ENCODE measurements around the gene NLRP9. TPM values are rescaled to one million over a fixed set of nuclear protein-coding genes. Genes with fewer than 3 reads are reported as not detected.

The NLRP9 gene
- total RNA-seq, 1 donor from 2014 or later = not detected

- DNase-seq (ENCODE audit: low spot score in 2 of 2) (no peak), FAIRE-seq (no peak)
Observed at GRCh38 chr19:55704494-55705245, 33.5 kb downstream of the NLRP9 start.

GRCh38 chr19:55703790-55704215 lies 34.4 kb downstream of the NLRP9 start:
- FAIRE-seq (no peak), DNase-seq (ENCODE audit: low spot score in 2 of 2) (peak in 1 of 2 donors; percentile 72)

DNA sequence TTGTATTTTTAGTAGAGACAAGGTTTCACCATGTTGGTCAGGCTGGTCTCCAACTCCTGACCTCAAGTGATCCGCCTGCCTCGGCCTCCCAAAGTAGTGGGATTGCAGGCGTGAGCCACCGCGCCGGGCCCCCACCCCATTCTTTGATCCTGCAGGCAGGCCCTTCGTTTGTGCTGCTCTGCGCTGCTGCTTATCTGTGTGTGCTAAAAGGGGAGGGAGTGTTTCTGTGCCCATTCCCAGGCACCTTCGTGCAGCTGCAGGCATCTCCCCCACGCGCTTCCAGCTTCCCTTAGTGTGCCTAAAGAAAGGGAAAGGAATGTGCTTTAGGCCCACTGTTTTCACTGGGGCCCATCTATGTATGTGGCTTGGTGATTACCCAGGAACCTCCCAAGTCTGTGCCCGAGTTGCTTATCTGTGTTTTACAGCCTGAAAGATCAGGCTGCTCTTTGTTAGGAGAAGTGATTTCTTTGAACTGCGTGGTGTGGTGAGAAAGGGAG lies 36.0 kb downstream of the NLRP9 start:
- no peak for FAIRE-seq
- DNase-seq (ENCODE audit: low spot score in 2 of 2) = no peak

- no peak for FAIRE-seq
Observed at GRCh38 chr19:55700813-55701212, 37.4 kb downstream of the NLRP9 start.

DNA sequence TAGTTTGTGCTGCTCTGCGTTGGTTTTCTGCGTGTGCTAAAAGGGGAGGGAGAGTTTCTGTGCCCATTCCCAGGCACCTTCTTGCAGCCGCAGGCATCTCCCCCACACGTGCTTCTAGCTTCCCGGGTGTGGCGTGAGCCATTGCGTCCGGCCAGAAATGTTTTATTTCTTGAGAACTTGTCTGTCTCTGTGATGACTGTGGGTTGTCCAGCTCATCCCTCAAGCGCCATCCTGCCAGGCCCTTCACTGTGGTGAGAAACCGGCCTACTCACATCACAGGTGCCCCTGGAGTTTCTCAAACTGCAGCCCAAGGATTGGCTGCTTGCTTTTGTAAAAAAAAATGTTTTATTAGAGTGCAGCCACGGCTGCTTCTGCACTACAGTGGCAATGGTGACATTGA lies 39.0 kb downstream of the NLRP9 start:
- no peak for FAIRE-seq
- DNase-seq (ENCODE audit: low spot score in 2 of 2) = no peak

More at GRCh38 chr19:55700813-55701212, 37.4 kb downstream of the NLRP9 start:
- DNase-seq (ENCODE audit: low spot score in 2 of 2) = no peak

GRCh38 chr19:55698256-55698655 lies 39.9 kb downstream of the NLRP9 start:
- FAIRE-seq = no peak
- DNase-seq (ENCODE audit: low spot score in 2 of 2) = no peak

- DNase-seq (ENCODE audit: low spot score in 2 of 2) = no peak
- FAIRE-seq = no peak
Observed at GRCh38 chr19:55697698-55698097, 40.5 kb downstream of the NLRP9 start.

- no peak for FAIRE-seq
- no peak for DNase-seq (ENCODE audit: low spot score in 2 of 2)
Observed at GRCh38 chr19:55697069-55697440, 41.1 kb downstream of the NLRP9 start.

- FAIRE-seq = no peak
- DNase-seq (ENCODE audit: low spot score in 2 of 2) = no peak
Observed at GRCh38 chr19:55696301-55697068, 41.7 kb downstream of the NLRP9 start.

DNA sequence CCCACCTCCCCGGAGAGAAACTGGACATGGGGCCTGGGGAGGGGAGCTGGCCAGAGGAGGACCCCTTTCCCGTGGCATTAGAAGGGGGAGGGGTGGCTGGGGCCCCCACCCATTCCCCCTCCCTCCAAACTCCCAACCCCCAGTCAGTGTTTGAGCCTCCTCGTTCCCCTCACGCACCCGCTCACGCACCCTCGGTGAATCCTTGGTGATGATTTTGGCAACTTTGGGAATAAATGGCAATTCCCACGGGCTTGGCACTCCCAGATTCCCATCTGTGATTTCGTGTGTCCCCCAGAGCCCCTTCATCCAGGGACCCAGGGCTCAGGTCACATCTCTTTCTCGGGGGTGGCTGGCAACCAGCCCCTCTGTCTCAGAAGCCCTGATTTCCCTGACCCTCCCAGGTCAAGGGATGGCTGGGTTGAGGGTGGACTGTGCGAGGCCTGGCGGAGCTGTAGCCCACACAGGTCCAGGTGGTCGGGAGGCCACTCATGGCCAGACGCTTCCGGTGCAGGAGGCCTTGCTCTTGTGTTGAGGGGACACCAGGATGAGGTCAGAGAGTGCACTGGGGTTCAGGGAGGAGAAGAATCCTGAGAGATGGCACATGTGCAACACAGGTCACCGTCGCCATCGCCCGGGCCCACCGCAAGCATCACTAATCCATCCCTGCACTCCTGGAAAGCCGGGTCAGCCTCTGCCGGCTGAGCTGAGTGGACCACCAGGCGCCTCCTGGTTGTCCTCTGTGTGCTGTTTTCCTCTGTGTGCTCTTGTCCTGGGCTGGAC lies 42.5 kb downstream of the NLRP9 start:
- FAIRE-seq (no peak), DNase-seq (ENCODE audit: low spot score in 2 of 2) (no peak)

GRCh38 chr19:55694656-55695491 lies 43.3 kb downstream of the NLRP9 start:
- DNase-seq (ENCODE audit: low spot score in 2 of 2) (no peak), FAIRE-seq (no peak)

DNA sequence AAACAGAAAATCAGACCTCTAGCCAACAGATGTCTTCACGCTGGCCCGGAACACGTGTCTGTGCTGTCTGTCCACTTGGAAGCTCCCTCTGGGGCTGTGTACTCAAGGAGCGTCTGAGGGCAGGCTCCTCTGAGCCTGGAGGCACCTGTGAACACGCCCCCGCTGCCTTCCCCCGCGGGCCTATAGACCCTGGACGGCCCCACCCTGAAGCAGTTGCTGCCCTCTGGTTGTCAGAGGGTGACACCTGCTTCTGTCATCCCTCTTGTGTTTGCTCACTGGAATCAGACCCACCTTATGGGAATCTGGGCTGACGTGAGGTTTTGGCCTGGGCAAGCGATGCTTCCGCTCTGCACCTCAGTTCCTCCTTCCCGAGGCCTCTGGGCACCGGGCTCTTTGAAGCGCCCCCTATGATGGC lies 44.0 kb downstream of the NLRP9 start:
- FAIRE-seq = no peak
- no peak for DNase-seq (ENCODE audit: low spot score in 2 of 2)

DNA sequence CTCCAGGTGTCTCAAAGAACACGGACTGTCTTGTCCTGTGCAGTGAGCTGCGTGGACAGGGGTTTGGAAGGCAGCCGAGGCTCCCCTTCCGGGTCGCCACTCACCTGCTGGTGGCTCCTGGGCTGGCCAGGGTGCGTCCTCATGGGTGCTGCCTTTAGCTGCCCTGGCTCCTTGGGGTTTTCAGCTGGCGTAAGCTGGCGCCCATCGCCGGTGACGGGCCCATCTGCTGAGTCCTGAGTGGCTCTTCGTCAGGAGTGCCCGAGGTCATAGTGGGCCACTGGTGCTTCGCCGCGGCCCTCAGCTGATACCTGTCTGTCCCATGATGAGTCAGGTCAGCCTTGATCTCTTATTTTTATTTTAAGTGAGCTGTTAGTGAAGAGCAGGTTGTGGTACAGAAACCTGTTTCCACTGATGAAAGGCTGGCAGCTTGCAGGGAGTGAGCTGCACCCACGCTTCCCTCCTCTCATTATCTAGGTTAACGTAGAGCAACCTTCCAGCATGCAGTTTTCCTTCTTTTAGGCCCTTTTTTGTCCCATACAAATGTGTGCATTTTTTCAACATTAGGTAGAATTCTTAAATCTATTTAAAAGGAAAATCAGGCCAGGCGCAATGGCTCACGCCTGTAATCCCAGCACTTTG lies 44.7 kb downstream of the NLRP9 start:
- FAIRE-seq (no peak), DNase-seq (ENCODE audit: low spot score in 2 of 2) (peak in 1 of 2 donors; percentile 58)

DNA sequence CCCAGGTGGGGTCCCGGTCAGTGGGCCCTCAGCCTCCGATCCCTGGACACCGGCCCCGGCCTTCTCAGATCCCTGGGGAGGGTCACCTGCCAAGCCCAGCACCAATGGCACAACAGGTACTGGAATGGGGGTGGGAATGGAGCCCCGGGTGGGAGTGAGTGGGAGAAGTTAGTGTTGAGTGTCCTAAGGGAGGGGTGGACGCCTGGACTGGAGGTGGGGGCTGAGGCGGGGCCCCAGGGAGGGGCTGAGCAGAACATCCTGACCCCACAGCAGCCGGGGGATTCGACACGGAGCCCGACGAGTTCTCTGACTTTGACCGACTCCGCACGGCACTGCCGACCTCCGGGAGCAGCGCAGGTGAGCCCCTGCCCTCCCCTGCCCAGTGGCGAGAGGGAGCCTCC lies 45.5 kb downstream of the NLRP9 start:
- DNase-seq (ENCODE audit: low spot score in 2 of 2) = peak in 1 of 2 donors; percentile 18
- FAIRE-seq = no peak

DNA sequence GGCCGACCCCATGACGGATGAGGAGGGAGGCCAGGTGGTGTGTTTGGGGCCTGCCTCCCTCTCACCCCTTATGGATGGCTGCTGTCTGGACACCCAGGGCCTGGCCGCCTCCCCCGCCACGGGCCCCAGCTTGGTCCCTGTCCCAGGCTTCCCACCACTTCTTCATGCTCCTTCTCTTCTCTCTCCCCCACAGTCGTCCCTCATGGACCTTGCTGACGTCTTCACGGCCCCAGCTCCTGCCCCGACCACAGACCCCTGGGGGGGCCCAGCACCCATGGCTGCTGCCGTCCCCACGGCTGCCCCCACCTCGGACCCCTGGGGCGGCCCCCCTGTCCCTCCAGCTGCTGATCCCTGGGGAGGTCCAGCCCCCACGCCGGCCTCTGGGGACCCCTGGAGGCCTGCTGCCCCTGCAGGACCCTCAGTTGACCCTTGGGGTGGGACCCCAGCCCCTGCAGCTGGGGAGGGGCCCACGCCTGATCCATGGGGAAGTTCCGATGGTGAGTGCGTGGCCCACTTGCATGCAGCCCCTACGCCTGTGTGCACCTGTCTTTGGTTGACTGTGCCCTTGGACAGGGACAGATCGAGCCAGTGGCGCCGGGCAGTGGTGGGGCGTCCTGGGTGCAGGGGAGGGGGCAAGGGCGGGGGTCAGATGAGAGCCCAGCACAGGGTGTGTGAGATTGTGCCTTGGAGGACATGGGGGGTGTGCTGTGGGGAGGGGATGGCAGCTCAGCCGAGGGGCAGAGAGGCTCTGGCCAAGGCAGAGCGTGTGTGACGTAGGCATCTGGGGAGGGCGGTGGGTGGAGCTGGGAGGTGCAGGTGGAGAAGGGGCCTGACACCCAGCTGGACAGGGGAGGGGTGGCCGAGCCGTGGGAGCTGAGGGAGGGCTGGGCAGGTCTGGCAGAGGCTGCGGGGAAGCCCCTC lies 46.4 kb downstream of the NLRP9 start:
- FAIRE-seq = no peak
- DNase-seq (ENCODE audit: low spot score in 2 of 2) = no peak

GRCh38 chr19:55690769-55691545 lies 47.2 kb downstream of the NLRP9 start:
- DNase-seq (ENCODE audit: low spot score in 2 of 2) (peak in 1 of 2 donors; percentile 22), FAIRE-seq (no peak)

DNA sequence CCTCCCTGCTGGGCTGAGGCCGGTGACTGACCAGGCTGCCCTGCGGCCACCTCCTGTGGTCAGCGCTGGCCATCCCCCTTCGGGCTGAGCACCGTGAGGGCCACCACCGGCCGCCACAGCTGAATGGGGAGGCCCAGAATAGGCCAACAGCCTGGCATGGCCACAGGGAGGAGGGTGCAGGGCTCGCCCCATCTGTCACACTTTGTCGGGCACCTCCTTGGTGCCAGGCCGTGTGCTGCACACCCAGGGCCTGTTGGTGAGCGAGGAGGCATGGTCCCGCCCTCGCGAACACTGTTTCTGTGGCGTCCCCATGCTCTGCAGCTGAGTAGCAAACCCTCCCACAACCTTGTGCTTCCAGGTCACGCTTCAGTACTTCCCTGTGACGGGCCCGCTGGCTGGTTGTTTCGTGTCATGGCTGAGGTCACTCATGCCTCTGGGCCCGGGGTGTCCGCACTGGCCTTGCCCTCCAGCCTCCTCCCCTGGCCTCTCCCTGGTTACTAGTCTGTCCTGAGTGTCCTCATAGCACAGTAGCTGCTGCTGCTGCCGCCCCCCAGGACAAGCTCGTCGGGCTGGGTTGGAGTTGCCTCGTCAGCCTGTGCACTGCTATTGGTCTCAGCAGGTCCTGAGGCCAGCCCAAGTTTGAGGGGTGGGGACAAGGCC lies 48.0 kb downstream of the NLRP9 start:
- FAIRE-seq = no peak
- DNase-seq (ENCODE audit: low spot score in 2 of 2) = no peak
